H9 (cell line): ENCODE data around the gene RGS3. TPM values are rescaled to one million over a fixed set of nuclear protein-coding genes. Genes with fewer than 3 reads are reported as not detected.
A peak's percentile ranks its signal among the peaks of the same experiment; 100 is the strongest.

Source experiments
- DNase-seq: peaks from one replicate; pipeline ENCODE4 v3.0.0-alpha.2; 2017
- H2AFZ ChIP-seq: one replicate; pipeline ENCODE4 v1.6.1; 2013; ENCODE audit warnings: mild to moderate bottlenecking, low read length, control low read depth, moderate library complexity
- H2AK5ac ChIP-seq: 2 replicates; pipeline ENCODE4 v1.6.1; 2013; ENCODE audit warnings: low read length, control low read depth, mixed read lengths; ENCODE audit not compliant: insufficient read length
- H2BK120ac ChIP-seq: one replicate; pipeline ENCODE4 v1.6.1; 2013; ENCODE audit warnings: low read depth, mild to moderate bottlenecking, low read length, control low read depth, inconsistent platforms; ENCODE audit not compliant: poor library complexity, severe bottlenecking
- H2BK12ac ChIP-seq: 2 replicates; pipeline ENCODE4 v1.6.1; 2013; ENCODE audit warnings: low read length, control low read depth, mixed read lengths, low read depth; ENCODE audit not compliant: insufficient read length
- H2BK15ac ChIP-seq: 2 replicates; pipeline ENCODE4 v1.6.1; 2013; ENCODE audit warnings: low read depth, low read length, control low read depth
- H2BK20ac ChIP-seq: one replicate; pipeline ENCODE4 v1.6.1; 2013; ENCODE audit warnings: low read depth, mild to moderate bottlenecking, low read length, control low read depth, inconsistent platforms; ENCODE audit not compliant: poor library complexity, severe bottlenecking
- H2BK5ac ChIP-seq: 2 replicates; pipeline ENCODE4 v1.6.1; 2013; ENCODE audit warnings: low read length, control low read depth, mixed read lengths; ENCODE audit not compliant: insufficient read length
- H3K14ac ChIP-seq: 2 replicates; pipeline ENCODE4 v1.6.1; 2013; ENCODE audit warnings: low read length, control low read depth; ENCODE audit not compliant: insufficient read depth
- H3K18ac ChIP-seq: 2 replicates; pipeline ENCODE4 v1.6.1; 2013; ENCODE audit warnings: low read depth, mild to moderate bottlenecking, mixed read lengths, low read length, control low read depth; ENCODE audit not compliant: insufficient read length
- H3K23ac ChIP-seq: 2 replicates; pipeline ENCODE4 v1.6.1; 2013; ENCODE audit warnings: low read length, control low read depth, mixed read lengths, low read depth; ENCODE audit not compliant: insufficient read length
- H3K23me2 ChIP-seq: 2 replicates; pipeline ENCODE4 v1.6.1; 2013; ENCODE audit warnings: low read depth, mild to moderate bottlenecking, mixed read lengths, low read length, control low read depth; ENCODE audit not compliant: insufficient read length, poor library complexity, severe bottlenecking
- H3K27ac ChIP-seq: 2 replicates; pipeline ENCODE4 v1.5.1; 2013; ENCODE audit warnings: low read length, control low read depth, mixed read lengths, low read depth; ENCODE audit not compliant: insufficient read length
- H3K27me3 ChIP-seq: 2 replicates; pipeline ENCODE4 v1.6.1; 2013; ENCODE audit warnings: low read length, control low read depth, inconsistent platforms; ENCODE audit not compliant: insufficient read depth
- H3K4ac ChIP-seq: 2 replicates; pipeline ENCODE4 v1.6.1; 2013; ENCODE audit warnings: low read depth, mild to moderate bottlenecking, control low read depth, inconsistent platforms, low read length, moderate library complexity
- H3K4me1 ChIP-seq: 2 replicates; pipeline ENCODE4 v1.6.1; 2013; ENCODE audit warnings: low read length, control low read depth, inconsistent platforms; ENCODE audit not compliant: insufficient read depth
- H3K4me2 ChIP-seq: 2 replicates; pipeline ENCODE4 v1.6.1; 2013; ENCODE audit warnings: low read length, control low read depth, mixed read lengths; ENCODE audit not compliant: insufficient read length, insufficient read depth
- H3K56ac ChIP-seq: 2 replicates; pipeline ENCODE4 v1.6.1; 2013; ENCODE audit warnings: low read depth, mild to moderate bottlenecking, mixed read lengths, low read length, control low read depth; ENCODE audit not compliant: insufficient read length
- H3K79me1 ChIP-seq: 2 replicates; pipeline ENCODE4 v1.6.1; 2013; ENCODE audit warnings: low read depth, mild to moderate bottlenecking, moderate library complexity, low read length, control low read depth, inconsistent platforms; ENCODE audit not compliant: insufficient read depth, poor library complexity, severe bottlenecking
- H3K79me2 ChIP-seq: 2 replicates; pipeline ENCODE4 v1.6.1; 2013; ENCODE audit warnings: low read length, control low read depth, inconsistent platforms; ENCODE audit not compliant: insufficient read depth
- H3K9ac ChIP-seq: 2 replicates; pipeline ENCODE4 v1.6.1; 2013; ENCODE audit warnings: low read length, control low read depth, mixed read lengths; ENCODE audit not compliant: insufficient read length; ENCODE audit errors: extremely low read depth
- H3K9me3 ChIP-seq: one replicate; pipeline ENCODE4 v1.6.1; 2013; ENCODE audit warnings: low read depth, low read length, inconsistent platforms; ENCODE audit not compliant: control insufficient read depth
- H3T11ph ChIP-seq: one replicate; pipeline ENCODE4 v1.6.1; 2013; ENCODE audit warnings: mild to moderate bottlenecking, low read length, control low read depth, inconsistent platforms
- H4K20me1 ChIP-seq: one replicate; pipeline ENCODE4 v1.6.1; 2013; ENCODE audit not compliant: control insufficient read depth, insufficient read length, insufficient read depth
- H4K5ac ChIP-seq: 2 replicates; pipeline ENCODE4 v1.6.1; 2013; ENCODE audit warnings: low read depth, mild to moderate bottlenecking, mixed read lengths, low read length, control low read depth; ENCODE audit not compliant: insufficient read length
- H4K8ac ChIP-seq: replicated peaks from 2 replicates; pipeline ENCODE4 v1.6.1; 2013; ENCODE audit warnings: low read length, control low read depth, mixed read lengths, low read depth; ENCODE audit not compliant: insufficient read length
- H4K91ac ChIP-seq: 2 replicates; pipeline ENCODE4 v1.6.1; 2013; ENCODE audit warnings: low read depth, mild to moderate bottlenecking, moderate library complexity, mixed read lengths, low read length, control low read depth; ENCODE audit not compliant: insufficient read length
- H3K27ac Mint-ChIP-seq, 3 experiments: 2 replicates in 2 of 3; 3 replicates in 1 of 3; pipeline ENCODE4 v1.8.0; 2020 to 2021; ENCODE audit warnings: mixed read lengths in 3 of 3, mild to moderate bottlenecking in 1 of 3, moderate library complexity in 1 of 3
- H3K27me3 Mint-ChIP-seq: 2 replicates; pipeline ENCODE4 v1.8.0; 2021; ENCODE audit warnings: low read depth, mild to moderate bottlenecking, moderate library complexity, mixed read lengths
- H3K36me3 Mint-ChIP-seq, 3 experiments: 2 replicates in 2 of 3; 3 replicates in 1 of 3; pipeline ENCODE4 v1.8.0; 2020 to 2021; ENCODE audit warnings: low read depth in 3 of 3, mixed read lengths in 3 of 3; ENCODE audit not compliant: insufficient read depth in 1 of 3
- H3K4me1 Mint-ChIP-seq, 2 experiments: 2 replicates each; pipeline ENCODE4 v1.8.0; 2020; ENCODE audit warnings: mixed read lengths in 2 of 2
- H3K4me3 Mint-ChIP-seq, 2 experiments: 2 replicates in 1 of 2; 3 replicates in 1 of 2; pipeline ENCODE4 v1.8.0; 2020 to 2021; ENCODE audit warnings: mild to moderate bottlenecking in 2 of 2, mixed read lengths in 2 of 2, moderate library complexity in 1 of 2
- H3K9me3 Mint-ChIP-seq, 2 experiments: 2 replicates in 1 of 2; 3 replicates in 1 of 2; pipeline ENCODE4 v1.8.0; 2020; ENCODE audit warnings: mild to moderate bottlenecking in 2 of 2, mixed read lengths in 2 of 2, moderate library complexity in 1 of 2
- CTCF ChIP-seq: fragments of 200-600 bp; sonication (generic); conservative IDR thresholded peaks from 3 replicates; pipeline ENCODE4 v1.8.0; 2021; ENCODE audit warnings: antibody characterized with exemption, mild to moderate bottlenecking
- WGBS: extraction: QIAGEN DNeasy Blood & Tissue Kit; methylation state at CpG from one replicate; pipeline ENCODE4 v1.1.7; 2013; ENCODE audit warnings: missing lambda C conversion rate, low lambda C conversion rate, mixed read lengths; ENCODE audit not compliant: insufficient read length; ENCODE audit errors: extremely low coverage; 5-methylcytosine and 5-hydroxymethylcytosine counted together
- total RNA-seq: library from RNA; stranded (reverse); gene quantifications from 2 replicates; pipeline ENCODE4 v1.2.1, GENCODE V29; 2021

RGS3 gene
- total RNA-seq, 1 experiment from 2014 or later, result 13.9 TPM

GRCh38 chr9:113579283-113580040, 115.9 kb downstream of the RGS3 start:
- H3K79me2 ChIP-seq, result no peaks in the 10 kb centered on the region
- H3K4ac ChIP-seq, result no peak overlapping the region
- H3K9ac ChIP-seq, result no peak overlapping the region
- peak overlapping the region in 2 of 3 experiments; percentile 24 to 94; a peak in 3 of 7 replicates for H3K27ac Mint-ChIP-seq
- no peaks in the 10 kb centered on the region for H3K4me1 ChIP-seq
- H3K23me2 ChIP-seq, result no peaks in the 10 kb centered on the region
- H3K79me1 ChIP-seq, result no peaks in the 10 kb centered on the region
- H3T11ph ChIP-seq, result no peak overlapping the region
- H4K5ac ChIP-seq, result no peak overlapping the region
- no peak overlapping the region for H3K4me2 ChIP-seq
- H4K20me1 ChIP-seq, result no peaks in the 10 kb centered on the region
- no peak overlapping the region for H4K91ac ChIP-seq
- no peak overlapping the region for H2BK20ac ChIP-seq
- whole genome bisulfite sequencing, result no CpG with 5 or more reads among the region's 5 CpGs
- no peak overlapping the region for H2BK12ac ChIP-seq
- H3K36me3 Mint-ChIP-seq, result peaks cover 0 to 10% (median 7%) of the 10 kb centered on the region in 3 experiments; a peak in 4 of 7 replicates
- no peak for DNase-seq
- no peaks in the 10 kb centered on the region for H3K9me3 ChIP-seq
- peaks cover 15 to 17% of the 10 kb centered on the region in 2 experiments for H3K4me1 Mint-ChIP-seq
- no peak overlapping the region for H3K56ac ChIP-seq
- TF ChIP-seq CTCF, result no peak
- H4K8ac ChIP-seq, result no peak overlapping the region
- H3K14ac ChIP-seq, result no peak overlapping the region
- H3K23ac ChIP-seq, result no peak overlapping the region
- H3K27me3 Mint-ChIP-seq, result no peaks in the 10 kb centered on the region
- H3K18ac ChIP-seq, result no peak overlapping the region
- H2BK15ac ChIP-seq, result no peak overlapping the region
- H3K4me3 Mint-ChIP-seq, result no peak overlapping the region
- H2AK5ac ChIP-seq, result no peak overlapping the region
- no peak overlapping the region for H3K27ac ChIP-seq
- no peak overlapping the region for H2BK5ac ChIP-seq
- no peak overlapping the region for H2AFZ ChIP-seq
- no peaks in the 10 kb centered on the region for H3K27me3 ChIP-seq
- H2BK120ac ChIP-seq, result no peak overlapping the region
- H3K9me3 Mint-ChIP-seq, result no peaks in the 10 kb centered on the region
